Hematopoietic multipotent progenitor cell (in vitro differentiated cells): Measurements from ENCODE around the gene ACOT12. TPM values are rescaled to one million over a fixed set of nuclear protein-coding genes. Genes with fewer than 3 reads are reported as not detected.
"Not testable (repeated sequence)": the region's sequence is repeated elsewhere in the genome, so short reads cannot be mapped to it uniquely, and the experiment has no call there.

Experiments used
- DNase-seq, 3 donors: peaks; one replicate each; pipeline ENCODE4 v3.0.0-alpha.2; 2011 to 2015; ENCODE audit warnings: low read depth in 2 of 3, low spot score in 2 of 3
- total RNA-seq: library from RNA; depleted of rRNA; stranded (reverse); fragments of >200 nt; gene quantifications from one replicate; pipeline ENCODE4 v1.2.3, GENCODE V29; 2012

Gene ACOT12
- total RNA-seq, 1 donor: under 0.01 TPM

GRCh38 chr5:81300921-81301270 lies 93.0 kb downstream of the ACOT12 start:
- no peak for DNase-seq

GRCh38 chr5:81297531-81297930 lies 96.4 kb downstream of the ACOT12 start:
- no peak for DNase-seq

GRCh38 chr5:81294021-81294420 lies 99.9 kb downstream of the ACOT12 start:
- DNase-seq: not testable (repeated sequence)

GRCh38 chr5:81292130-81292529 lies 101.8 kb downstream of the ACOT12 start:
- DNase-seq: no peak

- DNase-seq: no peak
Observed at GRCh38 chr5:81290146-81290545, 103.8 kb downstream of the ACOT12 start.

- no peak for DNase-seq
Observed at GRCh38 chr5:81288021-81288433, 105.9 kb downstream of the ACOT12 start.

GRCh38 chr5:81286059-81286617 lies 107.8 kb downstream of the ACOT12 start:
- no peak for DNase-seq

- no peak for DNase-seq
Observed at GRCh38 chr5:81283976-81284375, 110.0 kb downstream of the ACOT12 start.

Other genes with a start within 250 kb of the ACOT12 start
- 0.27 TPM for gene CKMT2, start 160.8 kb downstream of the ACOT12 start, total RNA-seq
- 7.5 TPM for gene ZCCHC9, start 92.5 kb downstream of the ACOT12 start, total RNA-seq